Left ventricle myocardium superior (tissue), 1 donor: ENCODE data around the gene ZXDC. TPM values are rescaled to one million over a fixed set of nuclear protein-coding genes. Genes with fewer than 3 reads are reported as not detected.
A peak's percentile ranks its signal among the peaks of the same experiment; 100 is the strongest.

Experiments used
- ATAC-seq: fragments of 200-7000 bp; cut with Tn5 transposase; one replicate; pipeline ENCODE4 v1.9.1; 2020; ENCODE audit warnings: mild to moderate bottlenecking, moderate library complexity
- DNase-seq: peaks from one replicate; pipeline ENCODE4 v3.0.0-alpha.2; 2020
- intact Hi-C: fragments of 100-400 bp; cut with micrococcal nuclease; formaldehyde crosslinking; loops from one replicate; pipeline ENCODE4 v1.11.0; 2022
- total RNA-seq: library from RNA; stranded (reverse); fragmentation: NEBNext Ultra II Directional; extraction: Animal tissue kit (Norgen Biotek cat#: 25700); gene quantifications from one replicate; pipeline ENCODE4 v1.2.1, GENCODE V29; 2021
- donor health status: DM: no; HTN: yes; CAD: no; lungs with severe emphysema.

The ZXDC gene
- total RNA-seq, 1 donor from 2014 or later: 17.9 TPM

DNA sequence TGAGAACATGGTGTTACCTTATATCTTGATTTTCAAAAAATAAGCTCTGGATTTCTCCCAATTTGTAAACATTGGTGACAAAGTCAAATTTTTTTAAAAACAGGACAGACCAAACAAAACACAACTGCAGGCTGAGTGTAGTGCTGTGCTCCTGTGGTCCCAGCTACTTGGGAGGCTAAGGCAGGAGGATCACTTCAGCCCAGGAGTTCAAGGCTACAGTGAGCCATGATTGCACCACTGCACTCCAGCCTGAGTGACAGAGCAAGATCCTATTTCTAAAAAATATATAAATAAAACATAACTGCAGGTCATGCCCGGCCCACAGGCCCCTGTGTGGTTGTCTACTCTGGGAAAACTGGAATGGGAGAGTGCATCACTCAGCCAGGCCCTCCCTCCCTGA is 4.0 kb upstream of the ZXDC start:
- no peak for DNase-seq
- intact Hi-C loops: no loop called here
- no peak for ATAC-seq

- intact Hi-C loops: no loop called here
- DNase-seq: no peak
- ATAC-seq: no peak
These were observed 3.1 kb upstream of the ZXDC start for GRCh38 chr3:126478581-126479310.

- ATAC-seq (no peak), DNase-seq (no peak)
- intact Hi-C loops: no loop called here
These were observed 1.3 kb upstream of the ZXDC start for GRCh38 chr3:126477061-126477380.

GRCh38 chr3:126476166-126477060 is 722 bp upstream of the ZXDC start:
- intact Hi-C loops: no loop called here
- ATAC-seq (peak; percentile 64), DNase-seq (peak; percentile 71)

DNA sequence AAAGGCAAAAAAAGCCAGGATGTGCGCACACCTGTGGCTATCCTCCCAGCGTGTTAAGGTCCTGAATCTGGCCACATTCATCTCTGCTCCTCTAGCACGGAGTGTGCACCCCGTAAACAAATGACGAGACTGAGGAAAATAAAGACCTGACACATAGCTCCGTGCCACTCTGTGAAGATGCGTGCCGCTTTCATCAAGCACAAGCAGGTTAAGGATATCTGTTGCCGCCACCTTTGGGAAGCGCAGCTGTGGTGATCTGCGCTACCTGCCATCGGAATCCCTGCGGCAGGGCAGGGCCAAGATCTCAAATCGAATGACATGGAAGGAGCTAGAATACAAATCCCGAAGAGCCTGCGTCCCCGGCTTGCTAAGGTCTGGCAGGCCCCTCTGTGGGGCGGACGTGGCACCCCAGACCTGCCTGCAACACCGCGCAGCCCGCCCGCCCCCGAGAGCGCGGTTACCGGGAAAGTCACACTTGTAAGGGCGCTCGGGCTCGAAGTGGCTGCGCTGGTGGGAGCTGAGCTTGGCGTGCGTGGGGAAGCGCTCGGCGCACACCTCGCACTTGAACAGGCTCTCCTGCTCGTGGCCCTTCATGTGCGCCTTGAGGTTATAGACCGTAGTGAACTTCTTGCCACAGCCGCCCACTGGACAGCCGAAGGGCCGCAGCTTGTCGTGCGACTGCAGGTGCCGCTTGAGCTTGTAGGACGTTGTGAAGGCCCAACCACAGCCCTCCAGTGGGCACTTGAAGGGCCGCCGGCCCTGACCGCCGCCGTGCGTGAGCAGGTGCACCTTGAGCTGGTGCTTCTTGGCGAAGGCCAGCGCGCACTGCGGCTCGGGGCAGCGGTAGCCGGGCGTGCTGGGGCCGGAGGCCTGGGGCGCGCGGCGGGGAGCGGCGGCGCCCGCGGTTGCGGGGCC is 936 bp downstream of the ZXDC start:
- no peak for ATAC-seq
- intact Hi-C loops: no loop called here
- peak; percentile 47 for DNase-seq

GRCh38 chr3:126473292-126474168 is 2.2 kb downstream of the ZXDC start:
- ATAC-seq (no peak), DNase-seq (no peak)
- intact Hi-C loops: no loop called here

- ATAC-seq (peak; percentile 12), DNase-seq (peak; percentile 53)
- intact Hi-C loops: no loop called here
These were observed 3.2 kb downstream of the ZXDC start for GRCh38 chr3:126472277-126473006.

DNA sequence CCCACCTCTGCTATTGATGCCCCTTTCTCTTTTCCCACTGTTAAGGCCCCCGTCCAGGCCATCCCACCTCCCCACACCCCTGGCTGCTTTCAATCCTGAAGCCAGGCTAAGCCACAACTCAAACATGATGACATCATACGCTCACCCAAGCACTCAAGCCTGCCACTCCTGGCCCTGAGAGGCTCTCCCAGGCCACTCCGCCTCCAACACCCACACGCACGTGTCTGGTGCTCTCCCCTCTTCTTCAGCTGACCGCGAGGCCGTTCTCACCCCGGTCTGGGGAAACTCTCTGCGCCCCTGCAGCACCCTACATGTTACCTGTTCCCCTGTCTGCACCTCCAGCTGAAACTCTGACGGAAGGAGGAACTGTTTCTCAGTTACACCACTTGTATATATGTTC is 6.2 kb downstream of the ZXDC start:
- DNase-seq (no peak), ATAC-seq (peak; percentile 30)
- intact Hi-C loops: no loop called here

DNA sequence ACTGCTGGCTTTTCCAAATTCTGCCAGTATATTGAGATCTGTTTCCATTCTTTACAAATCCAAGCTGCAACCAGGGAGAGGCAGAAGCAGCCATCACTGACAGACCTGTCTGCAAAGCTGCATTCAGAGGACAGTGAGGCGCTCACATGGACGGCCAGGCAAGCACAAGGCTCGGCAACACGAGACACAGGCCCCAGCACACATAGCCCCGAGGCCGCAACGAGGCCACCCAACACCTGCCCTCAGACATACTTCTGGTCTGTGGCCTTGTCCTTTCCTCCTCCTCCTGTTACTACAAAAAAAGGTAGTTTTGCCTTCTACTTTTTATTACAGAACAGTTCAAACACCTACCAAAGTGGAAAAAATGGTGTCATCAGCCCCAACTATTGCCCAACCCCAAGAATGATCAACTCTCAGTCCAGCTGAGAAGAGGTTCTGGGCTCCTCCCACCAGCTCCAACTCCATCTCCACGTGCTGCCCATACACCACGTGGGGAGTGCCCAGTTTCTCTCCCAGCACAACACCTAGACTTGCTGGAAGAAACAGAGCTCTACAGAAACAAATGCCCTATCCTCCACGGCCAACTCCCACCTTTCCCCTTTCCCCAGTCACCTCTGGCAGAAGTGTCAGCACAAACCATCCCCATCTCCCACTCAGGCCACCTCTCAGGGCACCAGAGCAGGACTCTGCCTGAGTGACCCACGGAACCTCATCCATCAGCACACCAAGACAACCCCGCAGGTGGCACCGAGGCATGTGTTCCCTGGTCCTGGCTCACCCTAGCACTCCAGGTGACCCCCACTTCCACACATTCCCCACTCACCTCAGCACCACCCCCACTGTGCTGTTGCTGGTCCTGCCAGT is 7.4 kb downstream of the ZXDC start:
- DNase-seq (no peak), ATAC-seq (peak; percentile 11)
- intact Hi-C loops: no loop called here

- intact Hi-C loops: no loop called here
These were observed 8.1 kb downstream of the ZXDC start for GRCh38 chr3:126467611-126467955.

DNA sequence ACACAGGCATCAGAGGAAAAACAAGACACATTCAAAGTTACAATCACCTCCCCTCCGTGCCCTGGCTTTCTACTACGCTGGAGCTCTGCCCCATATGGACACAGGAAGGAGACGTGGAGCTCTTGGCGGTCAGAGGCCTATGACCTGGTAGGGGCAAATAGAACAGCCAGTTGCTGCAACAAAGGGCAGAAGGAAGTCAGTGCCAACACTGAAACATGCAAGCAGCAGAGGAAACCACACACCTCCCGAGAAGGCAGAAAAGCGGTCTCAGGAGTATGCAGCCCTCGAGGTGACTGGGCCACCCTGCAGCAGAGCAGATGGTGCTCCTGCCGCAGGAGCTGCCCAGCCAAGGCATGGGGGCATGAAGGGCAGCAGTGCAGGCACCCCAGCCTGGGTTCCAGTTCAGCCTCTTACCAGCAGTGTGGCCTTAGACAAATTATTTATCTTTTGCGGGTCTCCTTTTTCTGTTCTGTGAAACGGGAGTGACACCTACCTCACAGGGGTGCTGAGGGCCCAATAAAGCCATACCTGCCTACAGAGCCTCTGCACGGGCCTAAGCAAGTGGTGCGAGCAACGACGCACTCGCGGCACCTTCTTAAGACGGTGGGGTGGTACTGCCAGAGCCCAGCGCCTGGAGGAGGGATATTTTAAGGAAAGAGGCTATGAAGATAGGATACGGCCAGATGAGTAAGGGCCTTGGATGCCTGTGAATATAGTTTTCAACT is 8.6 kb downstream of the ZXDC start:
- DNase-seq (no peak), ATAC-seq (peak; percentile 4)
- intact Hi-C loops: no loop called here

More at GRCh38 chr3:126467611-126467955, 8.1 kb downstream of the ZXDC start:
- DNase-seq (no peak), ATAC-seq (no peak)

GRCh38 chr3:126465928-126466544 is 9.7 kb downstream of the ZXDC start:
- intact Hi-C loops: no loop called here
- DNase-seq (no peak), ATAC-seq (no peak)

- ATAC-seq (no peak), DNase-seq (no peak)
- intact Hi-C loops: no loop called here
These were observed 10.7 kb downstream of the ZXDC start for GRCh38 chr3:126464997-126465396.

DNA sequence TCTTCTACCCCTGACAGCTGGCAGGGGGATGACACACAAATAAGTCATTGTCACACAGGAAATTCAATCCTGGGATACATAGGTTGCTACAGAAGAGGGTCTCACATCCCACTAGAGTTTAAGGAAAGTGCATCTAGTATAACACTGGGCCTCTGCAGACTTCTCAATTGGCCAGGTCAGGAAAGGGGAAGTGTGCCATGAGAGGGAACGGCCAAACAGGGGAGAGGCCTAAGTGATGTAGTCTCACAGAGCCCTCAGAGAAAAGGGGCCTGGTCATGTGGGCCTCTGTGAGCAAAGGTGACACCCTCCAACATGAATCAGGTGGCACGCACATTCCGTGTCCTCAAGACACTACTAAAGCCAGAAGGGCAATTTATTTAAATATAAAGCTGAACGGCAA is 11.2 kb downstream of the ZXDC start:
- DNase-seq: no peak
- intact Hi-C loops: no loop called here
- no peak for ATAC-seq

- intact Hi-C loops: no loop called here
- DNase-seq (no peak), ATAC-seq (no peak)
These were observed 11.6 kb downstream of the ZXDC start for GRCh38 chr3:126464093-126464492.

DNA sequence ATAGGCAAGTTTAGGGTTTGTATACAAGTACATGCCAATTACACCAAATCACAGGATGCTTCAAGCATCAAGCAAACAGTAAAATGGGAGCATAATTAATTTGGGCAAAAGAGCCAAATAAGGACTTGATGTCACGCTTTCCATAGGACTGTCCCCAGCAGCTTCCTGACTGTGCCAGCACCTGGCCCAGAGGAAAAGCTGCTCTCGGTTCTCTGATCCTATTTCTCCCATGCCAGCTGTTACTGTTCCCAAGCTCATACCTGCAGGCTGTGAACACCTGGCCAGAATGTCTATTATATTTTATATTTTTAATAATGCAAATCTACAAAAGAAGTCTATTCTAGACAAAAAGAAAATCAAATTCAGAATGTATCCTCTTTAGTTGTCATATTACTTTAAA is 12.2 kb downstream of the ZXDC start:
- intact Hi-C loops: no loop called here

More for the DNA sequence above, 12.2 kb downstream of the ZXDC start:
- DNase-seq: no peak
- ATAC-seq: no peak
